HEK293 (cell line): ENCODE data around the gene ZNF197.

Source experiments
- FEZF1 ChIP-seq: fragments of 450-650 bp; formaldehyde crosslinking; IDR thresholded peaks from 2 replicates; pipeline ENCODE4 v1.5.1; 2016; ENCODE audit warnings: missing biosample characterization, missing genetic modification characterization
- TCF7L2 ChIP-seq: IDR thresholded peaks from 2 replicates; pipeline ENCODE4 v1.6.1; 2011; ENCODE audit warnings: low read depth, mild to moderate bottlenecking, inconsistent platforms, low read length, moderate library complexity, borderline replicate concordance
- ZFP3 ChIP-seq: fragments of 450-650 bp; formaldehyde crosslinking; IDR thresholded peaks from 2 replicates; pipeline ENCODE4 v1.5.1; 2016; ENCODE audit warnings: low read depth, missing biosample characterization, missing genetic modification characterization
- ZNF140 ChIP-seq: fragments of 450-650 bp; formaldehyde crosslinking; IDR thresholded peaks from 2 replicates; pipeline ENCODE4 v1.5.1; 2016; ENCODE audit warnings: missing biosample characterization, missing genetic modification characterization
- ZNF266 ChIP-seq: fragments of 450-650 bp; formaldehyde crosslinking; IDR thresholded peaks from 2 replicates; pipeline ENCODE4 v1.5.1; 2016; ENCODE audit warnings: missing biosample characterization, missing genetic modification characterization, low read depth
- ZNF514 ChIP-seq: fragments of 450-650 bp; formaldehyde crosslinking; IDR thresholded peaks from 2 replicates; pipeline ENCODE4 v1.5.1; 2016; ENCODE audit warnings: missing biosample characterization, missing genetic modification characterization
- ZNF660 ChIP-seq: fragments of 450-650 bp; IDR thresholded peaks from 2 replicates; pipeline ENCODE4 v1.5.1; 2018; ENCODE audit warnings: missing biosample characterization, mild to moderate bottlenecking, missing genetic modification characterization
- TF ChIP-seq, protein P1 (sequence below): fragments of 450-650 bp; formaldehyde crosslinking; IDR thresholded peaks from 2 replicates; pipeline ENCODE4 v1.5.1; 2016; ENCODE audit warnings: missing biosample characterization, missing genetic modification characterization
- TF ChIP-seq, protein P2 (sequence below): fragments of 450-650 bp; IDR thresholded peaks from 2 replicates; pipeline ENCODE4 v1.5.1; 2018; ENCODE audit warnings: missing biosample characterization, missing genetic modification characterization
- TF ChIP-seq, protein P3 (sequence below): fragments of 450-650 bp; formaldehyde crosslinking; IDR thresholded peaks from 2 replicates; pipeline ENCODE4 v1.5.1; 2016; ENCODE audit warnings: missing biosample characterization, missing genetic modification characterization
- TF ChIP-seq, protein P4 (sequence below): fragments of 450-650 bp; formaldehyde crosslinking; IDR thresholded peaks from 2 replicates; pipeline ENCODE4 v1.5.1; 2016; ENCODE audit warnings: missing biosample characterization, missing genetic modification characterization

DNA sequence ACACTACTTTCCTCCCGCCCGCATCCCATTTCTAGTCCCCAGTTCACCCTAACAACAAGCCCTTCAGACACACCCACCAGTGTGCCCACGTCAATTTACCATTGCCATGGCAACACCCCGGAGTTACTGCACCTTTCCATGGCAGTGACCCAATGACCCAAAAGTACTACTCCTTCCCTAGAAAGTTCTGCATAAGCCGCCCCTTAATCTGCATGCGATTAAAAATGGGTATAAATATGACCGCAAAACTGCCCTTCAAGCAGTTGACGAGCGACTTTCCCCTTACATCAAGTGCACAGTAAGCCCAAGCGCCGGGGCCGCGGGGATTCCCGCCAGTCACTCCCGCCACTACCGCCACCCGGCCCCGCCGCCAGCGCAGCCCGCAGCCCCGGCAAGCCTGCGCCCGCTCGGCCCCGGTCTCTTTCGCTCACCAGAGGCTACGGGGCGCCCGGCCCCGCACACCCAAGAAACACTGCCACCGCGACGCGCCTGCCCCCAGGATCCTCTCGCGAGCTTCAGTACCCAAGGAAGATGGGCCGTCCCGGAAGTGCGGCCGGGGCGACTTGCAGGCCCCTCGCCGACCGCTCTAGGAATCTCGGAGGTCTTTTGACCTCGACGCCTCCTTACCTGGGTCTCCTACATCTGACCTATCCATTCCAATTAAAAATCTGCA is 60.4 kb downstream of the ZNF197 start:
- no peak for TF ChIP-seq TCF7L2
- TF ChIP-seq FEZF1: no peak
- TF ChIP-seq ZNF140 (tag by site-specific recombination): no peak
- TF ChIP-seq, protein P1, sequence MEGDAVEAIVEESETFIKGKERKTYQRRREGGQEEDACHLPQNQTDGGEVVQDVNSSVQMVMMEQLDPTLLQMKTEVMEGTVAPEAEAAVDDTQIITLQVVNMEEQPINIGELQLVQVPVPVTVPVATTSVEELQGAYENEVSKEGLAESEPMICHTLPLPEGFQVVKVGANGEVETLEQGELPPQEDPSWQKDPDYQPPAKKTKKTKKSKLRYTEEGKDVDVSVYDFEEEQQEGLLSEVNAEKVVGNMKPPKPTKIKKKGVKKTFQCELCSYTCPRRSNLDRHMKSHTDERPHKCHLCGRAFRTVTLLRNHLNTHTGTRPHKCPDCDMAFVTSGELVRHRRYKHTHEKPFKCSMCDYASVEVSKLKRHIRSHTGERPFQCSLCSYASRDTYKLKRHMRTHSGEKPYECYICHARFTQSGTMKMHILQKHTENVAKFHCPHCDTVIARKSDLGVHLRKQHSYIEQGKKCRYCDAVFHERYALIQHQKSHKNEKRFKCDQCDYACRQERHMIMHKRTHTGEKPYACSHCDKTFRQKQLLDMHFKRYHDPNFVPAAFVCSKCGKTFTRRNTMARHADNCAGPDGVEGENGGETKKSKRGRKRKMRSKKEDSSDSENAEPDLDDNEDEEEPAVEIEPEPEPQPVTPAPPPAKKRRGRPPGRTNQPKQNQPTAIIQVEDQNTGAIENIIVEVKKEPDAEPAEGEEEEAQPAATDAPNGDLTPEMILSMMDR: no peak
- TF ChIP-seq, protein P2, sequence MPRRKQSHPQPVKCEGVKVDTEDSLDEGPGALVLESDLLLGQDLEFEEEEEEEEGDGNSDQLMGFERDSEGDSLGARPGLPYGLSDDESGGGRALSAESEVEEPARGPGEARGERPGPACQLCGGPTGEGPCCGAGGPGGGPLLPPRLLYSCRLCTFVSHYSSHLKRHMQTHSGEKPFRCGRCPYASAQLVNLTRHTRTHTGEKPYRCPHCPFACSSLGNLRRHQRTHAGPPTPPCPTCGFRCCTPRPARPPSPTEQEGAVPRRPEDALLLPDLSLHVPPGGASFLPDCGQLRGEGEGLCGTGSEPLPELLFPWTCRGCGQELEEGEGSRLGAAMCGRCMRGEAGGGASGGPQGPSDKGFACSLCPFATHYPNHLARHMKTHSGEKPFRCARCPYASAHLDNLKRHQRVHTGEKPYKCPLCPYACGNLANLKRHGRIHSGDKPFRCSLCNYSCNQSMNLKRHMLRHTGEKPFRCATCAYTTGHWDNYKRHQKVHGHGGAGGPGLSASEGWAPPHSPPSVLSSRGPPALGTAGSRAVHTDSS (tag by site-specific recombination): no peak
- TF ChIP-seq, protein P3, sequence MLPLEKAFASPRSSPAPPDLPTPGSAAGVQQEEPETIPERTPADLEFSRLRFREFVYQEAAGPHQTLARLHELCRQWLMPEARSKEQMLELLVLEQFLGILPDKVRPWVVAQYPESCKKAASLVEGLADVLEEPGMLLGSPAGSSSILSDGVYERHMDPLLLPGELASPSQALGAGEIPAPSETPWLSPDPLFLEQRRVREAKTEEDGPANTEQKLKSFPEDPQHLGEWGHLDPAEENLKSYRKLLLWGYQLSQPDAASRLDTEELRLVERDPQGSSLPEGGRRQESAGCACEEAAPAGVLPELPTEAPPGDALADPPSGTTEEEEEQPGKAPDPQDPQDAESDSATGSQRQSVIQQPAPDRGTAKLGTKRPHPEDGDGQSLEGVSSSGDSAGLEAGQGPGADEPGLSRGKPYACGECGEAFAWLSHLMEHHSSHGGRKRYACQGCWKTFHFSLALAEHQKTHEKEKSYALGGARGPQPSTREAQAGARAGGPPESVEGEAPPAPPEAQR (tag by site-specific recombination): no peak
- TF ChIP-seq ZNF660: no peak
- TF ChIP-seq, protein P4, sequence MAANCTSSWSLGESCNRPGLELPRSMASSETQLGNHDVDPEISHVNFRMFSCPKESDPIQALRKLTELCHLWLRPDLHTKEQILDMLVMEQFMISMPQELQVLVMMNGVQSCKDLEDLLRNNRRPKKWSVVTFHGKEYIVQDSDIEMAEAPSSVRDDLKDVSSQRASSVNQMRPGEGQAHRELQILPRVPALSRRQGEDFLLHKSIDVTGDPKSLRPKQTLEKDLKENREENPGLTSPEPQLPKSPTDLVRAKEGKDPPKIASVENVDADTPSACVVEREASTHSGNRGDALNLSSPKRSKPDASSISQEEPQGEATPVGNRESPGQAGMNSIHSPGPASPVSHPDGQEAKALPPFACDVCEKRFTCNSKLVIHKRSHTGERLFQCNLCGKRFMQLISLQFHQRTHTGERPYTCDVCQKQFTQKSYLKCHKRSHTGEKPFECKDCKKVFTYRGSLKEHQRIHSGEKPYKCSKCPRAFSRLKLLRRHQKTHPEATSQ (tag by site-specific recombination): no peak
- no peak for TF ChIP-seq ZNF266
- no peak for TF ChIP-seq ZNF514 (tag by site-specific recombination)
- TF ChIP-seq ZFP3: no peak
